ENCODE results near the gene AP1B1.

- TF ChIP-seq EZH2 (IDR thresholded peaks at IDR 0.05; ENCODE audit: low read length) (no peak), CTCF (optimal IDR thresholded peaks at IDR 0.05 in 1 of 3, IDR thresholded peaks at IDR 0.05 in 1 of 3, conservative IDR thresholded peaks at IDR 0.05 in 1 of 3; ENCODE audit: extremely low read depth in 1 of 3, insufficient read depth in 2 of 3, low read length in 3 of 3) (no peak)
Measured at GRCh38 chr22:29390270-29390669, 1.9 kb upstream of the AP1B1 start.

Measured in keratinocyte (primary cell).